ENCODE data around the gene ZBED6.

Gene ZBED6

DNA sequence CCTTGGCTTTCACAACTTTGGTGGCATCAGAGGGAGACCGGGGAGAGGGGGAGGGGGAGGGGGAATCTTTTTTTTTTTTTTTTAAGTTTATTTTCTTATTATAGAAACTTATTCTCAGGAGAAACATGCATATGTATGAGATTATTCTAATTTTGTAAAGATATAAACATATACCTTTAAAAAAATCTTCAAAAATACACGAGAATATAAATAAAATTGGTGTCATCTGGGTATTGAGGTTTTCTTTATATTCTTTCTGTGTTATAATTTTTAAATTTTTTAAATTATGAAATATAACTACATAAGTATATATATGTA lies 47.1 kb downstream of the ZBED6 start:
- no peak for DNase-seq

DNA sequence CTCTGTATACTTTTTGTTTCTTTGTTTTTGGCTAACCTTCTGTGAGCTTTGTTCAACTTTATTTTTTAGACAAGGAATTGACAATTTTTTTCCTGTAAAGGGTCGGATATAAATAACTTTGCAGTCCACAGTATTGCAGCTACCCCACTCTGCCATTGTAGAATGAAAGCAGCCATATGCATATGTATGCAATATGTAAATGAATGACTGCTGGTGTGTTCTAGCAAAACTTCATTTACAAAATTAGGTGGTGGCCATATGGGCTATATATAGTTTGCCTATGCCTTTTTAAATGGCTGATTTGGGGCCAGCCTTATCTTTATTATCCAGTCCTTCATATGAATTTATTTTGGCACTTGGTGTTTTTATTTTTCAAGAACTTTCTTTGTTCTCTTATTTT lies 48.0 kb downstream of the ZBED6 start:
- DNase-seq = no peak
